Activated T-cell treated with anti-CD3 and anti-CD28 coated beads for 4 hours (primary cell): ENCODE results near the gene TAS1R3.

Source experiments
- DNase-seq: peaks from one replicate; pipeline ENCODE4 v3.0.0-alpha.2; 2020

Gene TAS1R3

DNA sequence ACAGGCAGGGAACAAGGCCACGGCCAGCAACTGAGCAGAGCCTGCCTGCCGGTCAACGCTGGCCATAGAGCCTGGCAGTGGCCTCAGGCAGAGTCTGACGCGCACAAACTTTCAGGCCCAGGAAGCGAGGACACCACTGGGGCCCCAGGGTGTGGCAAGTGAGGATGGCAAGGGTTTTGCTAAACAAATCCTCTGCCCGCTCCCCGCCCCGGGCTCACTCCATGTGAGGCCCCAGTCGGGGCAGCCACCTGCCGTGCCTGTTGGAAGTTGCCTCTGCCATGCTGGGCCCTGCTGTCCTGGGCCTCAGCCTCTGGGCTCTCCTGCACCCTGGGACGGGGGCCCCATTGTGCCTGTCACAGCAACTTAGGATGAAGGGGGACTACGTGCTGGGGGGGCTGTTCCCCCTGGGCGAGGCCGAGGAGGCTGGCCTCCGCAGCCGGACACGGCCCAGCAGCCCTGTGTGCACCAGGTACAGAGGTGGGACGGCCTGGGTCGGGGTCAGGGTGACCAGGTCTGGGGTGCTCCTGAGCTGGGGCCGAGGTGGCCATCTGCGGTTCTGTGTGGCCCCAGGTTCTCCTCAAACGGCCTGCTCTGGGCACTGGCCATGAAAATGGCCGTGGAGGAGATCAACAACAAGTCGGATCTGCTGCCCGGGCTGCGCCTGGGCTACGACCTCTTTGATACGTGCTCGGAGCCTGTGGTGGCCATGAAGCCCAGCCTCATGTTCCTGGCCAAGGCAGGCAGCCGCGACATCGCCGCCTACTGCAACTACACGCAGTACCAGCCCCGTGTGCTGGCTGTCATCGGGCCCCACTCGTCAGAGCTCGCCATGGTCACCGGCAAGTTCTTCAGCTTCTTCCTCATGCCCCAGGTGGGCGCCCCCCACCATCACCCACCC lies at the start of gene TAS1R3:
Gene TAS1R3, plus strand, starts transcription at position 213 of the 898 bp plus-strand sequence. Its CDS starts 66 bp downstream, at position 279.
- DNase-seq: no peak

DNA sequence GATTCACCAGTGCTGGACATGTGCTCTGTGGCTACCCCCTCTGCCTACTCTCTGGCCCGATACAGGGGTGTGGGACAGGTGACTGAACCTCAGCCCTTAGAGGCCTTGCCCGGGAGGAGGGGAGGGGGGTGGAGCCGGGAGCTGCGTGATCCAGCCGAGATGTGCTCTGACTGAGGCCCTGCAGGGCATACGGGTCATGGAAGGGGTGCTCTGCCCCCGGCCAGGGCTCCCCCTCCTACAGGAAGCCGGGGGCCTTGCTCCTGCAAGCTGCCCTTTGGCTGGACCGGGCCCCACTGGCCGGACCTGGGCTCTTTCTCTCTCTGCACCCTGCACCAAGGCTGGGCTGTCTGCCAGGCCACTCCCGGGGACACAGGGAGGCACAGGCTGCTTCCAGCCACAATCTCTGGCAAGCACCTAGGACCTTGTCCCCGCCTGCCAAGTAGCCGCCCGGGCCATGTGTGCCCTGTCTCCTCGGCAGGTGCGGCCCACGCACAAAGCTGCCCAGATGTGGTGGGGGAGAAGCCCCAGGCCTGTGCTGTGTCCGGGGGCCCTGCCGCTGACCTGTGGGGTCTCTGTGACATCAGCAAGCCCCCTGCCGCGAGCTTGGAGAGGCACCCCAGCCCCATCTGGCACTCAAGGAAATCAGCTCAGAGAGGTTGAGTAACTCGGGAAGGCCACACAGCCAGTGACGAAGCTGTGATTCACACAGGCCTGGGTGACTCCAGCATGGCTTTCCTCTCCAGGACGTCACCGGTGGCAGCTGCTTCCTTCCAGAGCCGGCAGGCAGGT lies 49.4 kb upstream of the TAS1R3 start:
- DNase-seq: no peak

DNA sequence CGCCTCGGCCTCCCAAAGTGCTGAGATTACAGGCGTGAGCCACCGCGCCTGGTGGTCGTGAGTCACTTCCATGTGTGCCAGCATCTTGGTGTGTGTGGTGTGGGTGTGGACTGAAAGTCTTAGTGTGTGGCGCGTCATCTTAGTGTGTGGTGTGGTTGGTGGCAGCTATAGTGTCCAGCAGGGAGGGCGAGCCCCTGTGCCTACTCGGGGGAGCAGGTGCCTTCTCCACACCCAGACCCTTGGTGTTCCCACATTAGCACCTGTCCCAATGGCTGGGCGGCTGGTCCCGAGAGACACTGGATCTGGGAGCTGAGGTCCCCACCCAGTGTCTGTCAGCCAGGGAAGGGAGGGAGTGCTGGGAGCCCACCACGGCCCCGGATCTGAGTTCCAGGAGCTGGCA lies 48.1 kb upstream of the TAS1R3 start:
- DNase-seq: no peak

DNA sequence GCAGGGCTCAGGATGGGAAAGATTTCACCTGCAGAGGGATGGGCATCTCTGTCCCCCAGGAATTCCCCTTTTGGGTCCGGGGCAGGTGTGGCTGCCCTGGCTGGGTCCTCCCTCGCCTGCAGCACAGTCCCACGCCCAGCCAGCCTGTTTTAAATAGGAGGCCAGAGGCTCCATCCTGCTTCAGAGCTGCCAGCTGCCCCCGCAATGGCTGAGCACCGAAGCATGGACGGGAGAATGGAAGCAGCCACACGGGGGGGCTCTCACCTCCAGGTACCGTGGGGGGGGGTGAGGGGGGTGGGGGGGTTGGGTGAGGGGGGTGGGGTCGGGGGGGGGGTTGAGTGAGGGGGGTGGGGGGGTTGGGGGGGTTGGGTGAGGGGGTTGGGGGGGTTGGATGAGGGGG lies 47.3 kb upstream of the TAS1R3 start:
- DNase-seq: no peak

DNA sequence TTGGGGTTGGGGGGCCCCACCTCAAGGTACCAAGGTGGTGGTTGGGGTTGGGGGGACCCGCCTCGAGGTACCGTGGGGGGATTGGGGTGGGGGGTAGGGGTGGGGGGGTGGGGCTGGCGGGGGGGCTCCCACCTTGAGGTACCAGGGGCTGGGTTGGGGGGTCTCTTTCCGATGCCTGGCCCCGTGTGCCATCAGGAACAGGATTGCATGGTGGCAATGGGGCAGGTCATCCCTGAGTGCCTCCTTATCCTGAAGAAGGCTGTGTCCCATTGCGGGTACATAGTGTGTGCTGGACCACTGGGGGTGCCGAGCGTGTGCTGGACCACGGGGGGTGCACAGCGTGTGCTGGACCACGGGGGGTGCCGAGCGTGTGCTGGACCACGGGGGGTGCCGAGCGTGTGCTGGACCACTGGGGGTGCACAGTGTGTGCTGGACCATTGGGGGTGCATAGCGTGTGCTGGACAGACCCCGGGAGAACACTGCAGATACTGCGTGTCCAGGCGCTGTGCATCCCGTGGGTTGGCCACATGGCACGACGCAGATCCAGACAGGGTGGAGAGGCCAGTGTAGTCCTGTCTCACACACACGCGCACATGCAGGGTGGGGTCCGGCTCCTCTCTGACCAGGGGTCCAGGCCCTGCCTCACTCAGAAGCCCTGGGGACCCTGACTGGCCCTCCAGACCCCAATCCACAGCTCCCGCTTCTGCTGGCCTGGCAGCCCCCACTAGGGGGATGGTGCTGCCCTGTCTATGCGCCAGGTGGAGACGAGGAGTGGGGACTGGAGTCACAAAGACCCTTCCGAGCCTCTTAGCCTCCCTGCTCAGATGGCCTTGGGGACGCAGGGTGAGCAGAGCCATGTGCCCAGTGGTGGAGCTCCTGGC lies 46.6 kb upstream of the TAS1R3 start:
- DNase-seq: no peak

DNA sequence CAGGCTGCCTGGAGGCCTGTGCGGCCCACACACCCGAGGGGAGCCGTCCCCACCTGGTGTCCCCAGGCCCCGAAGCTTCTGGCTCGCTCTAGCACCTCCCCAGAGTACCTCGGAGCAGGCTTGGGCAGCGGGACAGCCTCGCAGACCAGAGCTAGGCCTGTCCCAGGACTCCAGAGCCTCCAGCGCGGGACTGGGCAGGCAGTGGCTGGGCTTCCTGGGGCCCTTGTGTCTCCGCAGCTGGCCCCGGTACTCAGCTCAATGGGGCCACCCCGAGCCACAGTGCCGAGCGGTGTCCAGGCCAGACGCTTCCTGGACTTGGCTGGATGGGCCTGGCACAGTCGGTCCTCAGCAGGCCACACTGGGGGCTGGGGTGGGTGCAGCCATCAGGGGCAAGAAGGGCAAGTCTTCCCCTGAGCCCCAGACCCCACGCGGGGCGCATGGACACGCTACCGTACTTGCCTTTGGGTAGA lies 45.9 kb upstream of the TAS1R3 start:
- no peak for DNase-seq

DNA sequence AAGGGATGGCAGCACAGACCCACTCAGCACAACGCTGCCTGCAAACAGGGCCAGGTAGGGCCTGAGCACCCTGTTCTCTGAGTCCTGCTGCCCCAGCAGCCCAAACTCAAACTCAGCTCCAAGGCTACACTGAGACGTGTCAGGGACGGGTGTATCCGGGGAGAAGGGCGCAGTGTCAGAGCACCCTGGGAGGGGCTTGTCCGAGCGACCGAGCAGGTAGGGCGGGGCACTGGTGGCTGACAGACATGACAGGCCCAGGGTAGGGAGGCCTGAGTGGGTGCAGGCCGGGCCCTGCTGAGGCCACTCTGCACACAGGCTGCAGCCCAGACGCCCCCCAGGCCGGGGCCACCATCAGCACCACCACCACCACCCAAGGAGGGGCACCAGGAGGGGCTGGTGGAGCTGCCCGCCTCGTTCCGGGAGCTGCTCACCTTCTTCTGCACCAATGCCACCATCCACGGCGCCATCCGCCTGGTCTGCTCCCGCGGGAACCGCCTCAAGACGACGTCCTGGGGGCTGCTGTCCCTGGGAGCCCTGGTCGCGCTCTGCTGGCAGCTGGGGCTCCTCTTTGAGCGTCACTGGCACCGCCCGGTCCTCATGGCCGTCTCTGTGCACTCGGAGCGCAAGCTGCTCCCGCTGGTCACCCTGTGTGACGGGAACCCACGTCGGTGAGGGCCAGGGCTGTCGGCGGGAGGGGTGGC lies 45.3 kb upstream of the TAS1R3 start:
- no peak for DNase-seq

DNA sequence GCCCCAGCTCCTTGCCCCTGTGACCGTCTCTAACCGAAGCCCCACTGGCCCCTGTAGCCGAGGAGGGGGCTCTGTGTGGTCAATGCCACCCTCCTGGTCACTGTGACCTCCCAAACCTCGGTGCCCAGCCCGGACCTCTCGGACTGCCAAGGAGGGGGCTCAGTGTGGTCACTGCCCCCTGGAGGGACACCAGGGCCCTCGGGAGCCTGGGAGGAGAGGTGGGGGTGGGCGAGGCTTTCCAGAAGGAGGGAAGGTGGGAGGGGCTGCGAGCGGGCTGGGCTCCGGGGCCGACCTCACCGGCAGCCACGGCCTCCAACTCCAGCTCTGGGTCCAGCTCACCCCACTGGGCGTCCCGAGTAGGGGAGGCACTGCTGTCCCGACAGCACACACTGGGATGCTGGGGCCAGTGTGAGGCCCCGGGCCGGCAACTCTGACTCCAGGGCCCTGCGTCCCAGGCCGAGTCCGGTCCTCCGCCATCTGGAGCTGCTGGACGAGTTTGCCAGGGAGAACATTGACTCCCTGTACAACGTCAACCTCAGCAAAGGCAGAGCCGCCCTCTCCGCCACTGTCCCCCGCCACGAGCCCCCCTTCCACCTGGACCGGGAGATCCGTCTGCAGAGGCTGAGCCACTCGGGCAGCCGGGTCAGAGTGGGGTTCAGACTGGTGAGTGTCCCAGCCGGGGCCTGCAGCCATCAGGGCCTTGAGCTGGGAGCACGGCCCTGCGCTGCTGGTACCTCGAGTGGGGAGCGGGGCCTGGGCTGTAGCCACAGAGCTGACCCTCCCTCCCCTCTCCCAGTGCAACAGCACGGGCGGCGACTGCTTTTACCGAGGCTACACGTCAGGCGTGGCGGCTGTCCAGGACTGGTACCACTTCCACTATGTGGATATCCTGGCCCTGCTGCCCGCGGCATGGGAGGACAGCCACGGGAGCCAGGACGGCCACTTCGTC lies 44.5 kb upstream of the TAS1R3 start:
- no peak for DNase-seq

DNA sequence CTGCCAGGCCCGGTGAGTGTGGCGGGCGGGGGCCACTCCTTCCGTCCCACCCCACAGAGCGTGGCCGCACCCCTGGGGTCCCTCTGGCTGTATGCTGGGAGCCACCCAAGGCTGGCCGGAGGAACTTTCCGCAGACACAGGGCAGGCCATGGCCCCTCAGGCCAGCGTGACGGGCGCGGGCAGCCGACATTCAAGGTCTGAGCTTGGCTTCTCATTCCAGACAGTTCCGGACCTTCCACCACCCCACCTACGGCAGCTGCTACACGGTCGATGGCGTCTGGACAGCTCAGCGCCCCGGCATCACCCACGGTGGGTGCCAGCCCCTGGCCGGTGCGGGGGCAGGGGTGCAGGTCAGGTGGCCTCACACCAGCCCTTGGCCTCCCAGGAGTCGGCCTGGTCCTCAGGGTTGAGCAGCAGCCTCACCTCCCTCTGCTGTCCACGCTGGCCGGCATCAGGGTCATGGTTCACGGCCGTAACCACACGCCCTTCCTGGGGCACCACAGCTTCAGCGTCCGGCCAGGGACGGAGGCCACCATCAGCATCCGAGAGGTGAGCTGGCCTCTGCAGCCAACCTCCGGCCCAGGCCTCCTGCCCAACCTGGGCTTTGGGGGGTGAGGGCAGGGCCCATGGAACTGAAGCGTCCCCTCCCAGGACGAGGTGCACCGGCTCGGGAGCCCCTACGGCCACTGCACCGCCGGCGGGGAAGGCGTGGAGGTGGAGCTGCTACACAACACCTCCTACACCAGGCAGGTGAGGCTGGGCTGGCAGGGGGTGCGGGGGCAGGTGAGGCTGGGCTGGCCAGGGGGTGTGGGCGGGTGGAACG lies 43.6 kb upstream of the TAS1R3 start:
- DNase-seq: no peak

DNA sequence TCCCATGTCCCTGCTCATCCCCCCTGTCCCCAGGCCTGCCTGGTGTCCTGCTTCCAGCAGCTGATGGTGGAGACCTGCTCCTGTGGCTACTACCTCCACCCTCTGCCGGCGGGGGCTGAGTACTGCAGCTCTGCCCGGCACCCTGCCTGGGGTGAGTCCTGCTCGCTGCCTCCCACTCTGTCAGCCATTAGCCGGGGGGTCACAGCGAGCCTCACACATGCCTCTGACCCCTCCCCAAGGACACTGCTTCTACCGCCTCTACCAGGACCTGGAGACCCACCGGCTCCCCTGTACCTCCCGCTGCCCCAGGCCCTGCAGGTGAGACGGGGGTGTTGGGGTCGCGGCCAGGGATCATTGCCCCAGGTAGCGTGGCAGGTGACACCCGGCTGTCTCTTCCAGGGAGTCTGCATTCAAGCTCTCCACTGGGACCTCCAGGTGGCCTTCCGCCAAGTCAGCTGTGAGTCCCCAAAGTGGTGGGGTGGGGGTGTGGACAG lies 40.8 kb upstream of the TAS1R3 start:
- peak; percentile 56 for DNase-seq

DNA sequence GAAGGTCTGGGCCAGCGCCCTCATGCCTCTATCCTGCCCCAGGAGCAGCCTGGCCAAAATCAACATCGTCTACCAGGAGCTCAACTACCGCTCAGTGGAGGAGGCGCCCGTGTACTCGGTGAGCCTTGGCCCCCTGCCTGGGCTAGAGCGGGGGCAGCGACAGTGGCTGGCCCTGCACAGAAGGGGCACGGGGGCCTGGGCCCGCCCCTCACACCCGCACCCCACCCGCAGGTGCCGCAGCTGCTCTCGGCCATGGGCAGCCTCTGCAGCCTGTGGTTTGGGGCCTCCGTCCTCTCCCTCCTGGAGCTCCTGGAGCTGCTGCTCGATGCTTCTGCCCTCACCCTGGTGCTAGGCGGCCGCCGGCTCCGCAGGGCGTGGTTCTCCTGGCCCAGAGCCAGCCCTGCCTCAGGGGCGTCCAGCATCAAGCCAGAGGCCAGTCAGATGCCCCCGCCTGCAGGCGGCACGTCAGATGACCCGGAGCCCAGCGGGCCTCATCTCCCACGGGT lies 40.0 kb upstream of the TAS1R3 start:
- DNase-seq: no peak

DNA sequence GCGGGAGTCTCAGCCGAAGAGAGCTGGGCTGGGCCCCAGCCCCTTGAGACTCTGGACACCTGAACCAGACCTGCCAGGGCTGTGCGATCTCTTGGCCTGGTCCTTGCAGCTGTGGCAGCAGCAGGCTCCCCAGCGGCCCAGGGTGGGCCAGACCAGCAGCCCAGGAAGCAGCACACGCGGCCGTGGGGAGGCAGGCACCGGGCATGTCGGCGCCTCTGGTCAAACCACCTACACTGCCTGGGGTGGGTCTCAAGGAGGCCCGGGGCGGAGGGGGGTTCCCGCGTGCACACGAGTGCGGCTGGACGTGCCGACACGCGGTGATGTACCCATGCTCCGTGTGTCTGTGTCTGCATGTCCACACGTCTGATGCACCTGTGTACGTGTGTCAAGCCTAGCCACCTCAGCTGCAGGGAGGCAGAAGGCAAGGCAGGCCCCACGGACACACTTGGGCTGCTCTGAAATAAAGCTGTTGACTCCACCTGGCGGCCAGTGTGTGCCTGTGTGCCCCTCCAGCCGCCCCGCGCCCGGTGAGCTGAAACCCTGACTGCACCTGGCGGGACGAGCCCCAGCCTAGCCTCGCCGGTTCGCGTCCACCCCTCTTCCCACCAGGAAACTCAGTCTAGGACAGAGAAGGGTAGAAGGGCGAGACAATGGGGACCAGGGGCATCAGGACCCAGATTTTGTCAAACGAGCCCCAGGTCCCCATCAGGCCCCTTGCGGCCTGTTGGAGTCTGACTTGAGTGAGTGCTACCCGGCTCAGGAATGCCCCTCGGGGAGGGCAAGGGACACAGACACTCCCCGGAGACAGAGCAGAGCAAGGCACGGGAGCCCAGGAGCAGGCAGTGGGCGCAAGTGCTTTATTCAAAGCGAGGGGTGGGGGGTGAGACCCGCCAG lies 39.3 kb upstream of the TAS1R3 start:
- peak; percentile 64 for DNase-seq

DNA sequence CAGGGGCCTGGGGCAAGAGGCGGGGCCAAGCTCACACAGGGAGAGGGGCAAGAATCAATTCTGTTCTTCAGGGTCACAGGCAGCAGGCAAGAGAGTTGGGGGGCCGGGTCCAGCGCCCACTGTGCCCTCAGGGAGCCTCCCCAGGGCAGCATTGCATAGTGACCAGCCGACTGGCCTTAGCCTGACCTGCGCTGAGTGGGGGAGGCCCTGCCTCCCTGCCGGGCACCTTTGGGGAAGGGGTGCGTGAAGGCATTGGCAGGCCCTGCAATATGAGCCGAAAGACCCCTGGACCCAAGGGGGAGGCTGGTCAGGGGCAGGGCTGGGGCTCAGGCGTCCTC lies 38.7 kb upstream of the TAS1R3 start:
- no peak for DNase-seq

DNA sequence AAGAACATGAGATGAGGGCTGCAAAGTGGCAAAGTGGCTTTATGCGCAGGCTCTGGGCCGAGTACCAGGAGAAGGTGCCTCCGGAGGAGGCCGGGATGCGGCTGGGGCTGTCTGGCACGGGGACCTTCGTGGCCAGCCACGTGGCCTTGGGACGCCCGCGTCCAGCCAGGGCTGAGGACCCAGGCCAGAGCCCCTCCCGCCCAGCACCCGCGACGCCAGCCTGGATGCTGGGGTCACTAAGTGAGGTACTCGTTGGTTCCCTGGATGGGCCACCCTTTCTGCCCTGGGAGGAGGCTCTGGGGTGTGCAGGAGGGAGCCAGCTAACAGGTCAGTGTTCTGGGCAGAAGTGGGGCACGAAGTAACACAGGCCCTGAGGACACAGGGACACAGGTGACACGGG lies 38.2 kb upstream of the TAS1R3 start:
- no peak for DNase-seq

DNA sequence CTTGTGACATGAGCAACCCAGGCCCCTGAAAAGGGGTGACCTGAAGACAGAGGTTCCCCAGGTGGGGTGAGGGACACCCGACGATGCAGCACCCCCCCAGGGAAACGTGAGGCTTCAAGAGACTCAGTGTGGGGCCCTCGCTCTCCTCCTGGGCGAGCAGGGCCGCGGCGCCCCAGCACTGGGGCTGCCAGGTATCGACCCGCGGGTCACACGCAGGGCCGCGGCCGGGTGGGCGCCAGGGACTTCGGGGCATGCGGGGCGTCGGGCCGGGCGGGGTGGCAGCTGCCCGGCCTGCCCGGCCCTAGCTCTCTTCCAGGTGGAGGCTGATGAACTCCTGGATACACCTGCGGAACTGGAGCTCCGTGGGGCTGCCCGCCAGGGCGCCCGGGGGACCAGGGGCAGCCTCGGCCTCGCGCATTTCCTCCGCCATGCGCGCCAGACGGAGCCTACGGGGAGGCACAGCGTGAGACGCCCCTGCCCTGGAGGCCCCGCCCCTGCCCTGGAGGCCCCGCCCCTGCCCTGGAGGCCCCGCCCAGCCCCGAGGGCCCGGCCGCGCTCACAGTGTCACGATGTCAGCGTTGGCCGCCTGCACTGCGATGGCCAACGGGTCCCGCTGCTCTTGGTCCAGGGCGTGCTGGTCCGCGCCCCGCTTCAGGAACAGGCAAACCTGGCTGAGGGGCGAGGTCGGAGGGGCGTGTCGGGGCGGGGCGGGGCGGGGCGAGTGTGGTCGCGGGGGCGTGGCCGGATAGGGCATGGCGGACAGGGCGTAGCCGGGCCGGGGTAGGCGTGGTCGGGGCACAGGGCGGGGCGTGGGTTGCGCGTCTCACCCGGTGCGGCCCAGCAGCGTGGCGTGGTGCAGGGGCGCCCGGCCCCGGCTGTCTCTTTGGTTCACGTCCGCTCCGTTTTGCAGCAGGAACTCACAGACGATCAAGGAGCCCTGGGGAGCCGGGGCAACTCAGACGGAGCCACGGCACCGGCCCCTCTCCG lies 37.5 kb upstream of the TAS1R3 start:
- DNase-seq: no peak

DNA sequence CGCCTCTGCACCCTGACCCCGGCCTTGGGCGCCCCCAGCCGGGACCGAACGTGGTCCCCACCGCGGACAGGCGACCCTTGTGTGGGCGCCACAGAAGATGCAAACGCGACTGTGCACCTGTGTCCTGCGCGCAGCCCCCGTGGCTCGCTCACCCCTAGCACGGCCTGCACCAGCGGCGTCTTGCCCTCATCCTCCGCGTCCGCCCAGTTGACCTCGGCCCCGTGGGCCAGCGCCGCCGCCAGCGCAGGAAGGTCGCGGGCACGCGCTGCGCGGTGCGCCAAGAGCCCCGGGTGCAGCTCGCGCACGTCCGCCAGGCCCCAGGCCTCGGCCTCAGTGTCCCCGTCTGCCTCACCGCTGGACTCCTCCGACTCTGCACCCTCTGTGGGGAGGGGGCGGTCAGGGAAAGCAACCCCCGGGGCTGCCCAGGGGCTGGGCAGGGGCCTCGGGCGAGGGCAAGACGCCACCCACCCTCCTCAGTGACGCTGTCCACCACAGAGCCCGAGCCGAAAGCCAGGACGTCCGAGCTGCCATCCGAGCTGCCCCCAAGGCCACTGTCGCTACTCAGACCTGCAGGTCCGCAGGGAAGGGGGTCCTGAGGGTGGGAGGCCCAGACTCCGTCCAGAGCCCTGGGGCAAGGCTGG lies 36.7 kb upstream of the TAS1R3 start:
- no peak for DNase-seq
